Astrocyte (in vitro differentiated cells and primary cell): ENCODE measurements around the gene PRKD1. TPM values are rescaled to one million over a fixed set of nuclear protein-coding genes. Genes with fewer than 3 reads are reported as not detected.

ENCODE experiments used
- DNase-seq: peaks from one replicate; pipeline ENCODE4 v3.0.0-alpha.2; 2010; ENCODE audit warnings: low read depth
- FAIRE-seq: peaks from 2 replicates; lab custom pipeline; 2011; peaks lifted over from hg19 to GRCh38; lab: Jason Lieb, UNC
- H2AFZ ChIP-seq: 2 replicates; pipeline ENCODE4 v1.6.0; 2012; ENCODE audit warnings: low read depth, low read length, inconsistent platforms
- H3K27ac ChIP-seq: 2 replicates; pipeline ENCODE4 v1.5.1; 2011; ENCODE audit warnings: low read depth, low read length, inconsistent platforms
- H3K27me3 ChIP-seq: 2 replicates; pipeline ENCODE4 v1.6.0; 2011; ENCODE audit warnings: low read length, inconsistent platforms; ENCODE audit not compliant: insufficient read depth
- H3K36me3 ChIP-seq: 2 replicates; pipeline ENCODE4 v1.5.1; 2011; ENCODE audit warnings: low read length, inconsistent platforms; ENCODE audit not compliant: insufficient read depth
- H3K4me1 ChIP-seq: 2 replicates; pipeline ENCODE4 v1.5.1; 2011; ENCODE audit warnings: low read length, inconsistent platforms; ENCODE audit not compliant: insufficient read depth
- H3K4me2 ChIP-seq: 2 replicates; pipeline ENCODE4 v1.6.0; 2012; ENCODE audit warnings: low read length, inconsistent platforms
- H3K4me3 ChIP-seq: 2 replicates; pipeline ENCODE4 v1.5.1; 2011; ENCODE audit warnings: low read depth, mild to moderate bottlenecking, low read length, inconsistent platforms; ENCODE audit not compliant: insufficient read depth
- H3K79me2 ChIP-seq: 2 replicates; pipeline ENCODE4 v1.6.0; 2012; ENCODE audit warnings: mild to moderate bottlenecking, low read length, inconsistent platforms; ENCODE audit not compliant: insufficient read depth
- H3K9ac ChIP-seq: 2 replicates; pipeline ENCODE4 v1.6.0; 2012; ENCODE audit warnings: mild to moderate bottlenecking, low read length, inconsistent platforms
- H3K9me3 ChIP-seq: 2 replicates; pipeline ENCODE4 v1.5.1; 2012; ENCODE audit warnings: low read depth, mild to moderate bottlenecking, low read length, inconsistent platforms; ENCODE audit not compliant: insufficient read depth
- H4K20me1 ChIP-seq: 2 replicates; pipeline ENCODE4 v1.6.0; 2012; ENCODE audit warnings: low read length, inconsistent platforms; ENCODE audit not compliant: insufficient read depth
- H3K27ac Mint-ChIP-seq: one replicate; pipeline ENCODE4 v1.8.0; 2021; ENCODE audit warnings: mild to moderate bottlenecking, mixed read lengths; ENCODE audit not compliant: unreplicated experiment
- H3K27me3 Mint-ChIP-seq: one replicate; pipeline ENCODE4 v1.8.0; 2021; ENCODE audit warnings: low read depth, mixed read lengths; ENCODE audit not compliant: unreplicated experiment
- H3K36me3 Mint-ChIP-seq: one replicate; pipeline ENCODE4 v1.8.0; 2021; ENCODE audit warnings: low read depth, mixed read lengths; ENCODE audit not compliant: unreplicated experiment
- H3K4me1 Mint-ChIP-seq: one replicate; pipeline ENCODE4 v1.8.0; 2021; ENCODE audit warnings: low read depth, mixed read lengths; ENCODE audit not compliant: unreplicated experiment
- H3K4me3 Mint-ChIP-seq: one replicate; pipeline ENCODE4 v1.8.0; 2021; ENCODE audit warnings: mild to moderate bottlenecking, moderate library complexity, mixed read lengths; ENCODE audit not compliant: unreplicated experiment
- H3K9me3 Mint-ChIP-seq: one replicate; pipeline ENCODE4 v1.8.0; 2021; ENCODE audit warnings: mild to moderate bottlenecking, mixed read lengths; ENCODE audit not compliant: unreplicated experiment
- CTCF ChIP-seq: IDR thresholded peaks from 2 replicates; pipeline ENCODE4 v1.5.1; 2011; ENCODE audit warnings: low read depth, mild to moderate bottlenecking, inconsistent platforms, low read length, moderate library complexity; ENCODE audit not compliant: insufficient read depth
- EZH2 ChIP-seq: IDR thresholded peaks from 2 replicates; pipeline ENCODE4 v1.6.1; 2012; ENCODE audit warnings: mild to moderate bottlenecking, low read length, inconsistent platforms; ENCODE audit not compliant: insufficient read depth
- total RNA-seq: library from RNA; stranded (reverse); gene quantifications from 2 replicates; pipeline ENCODE4 v1.2.1, GENCODE V29; 2021

PRKD1 gene
- total RNA-seq, 1 donor from 2014 or later: 5.9 TPM

DNA sequence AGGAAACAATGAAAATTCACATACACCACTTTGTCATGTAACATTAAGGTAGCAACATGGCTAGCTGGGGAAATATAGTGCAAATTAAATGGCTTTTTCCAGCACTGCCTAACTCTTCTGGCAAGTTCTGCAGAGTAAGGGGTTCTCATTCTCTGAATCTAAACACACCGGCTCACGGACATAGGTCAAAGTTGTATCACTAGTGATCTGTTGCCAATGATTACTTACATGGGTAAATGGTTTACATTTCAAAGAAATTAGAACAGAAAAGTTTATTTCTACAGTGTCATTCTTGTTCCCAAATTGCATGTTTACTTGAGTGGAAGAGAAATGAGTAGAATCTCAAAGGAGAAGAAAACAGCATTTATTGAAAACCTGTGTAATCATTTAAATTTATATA lies 381.9 kb downstream of the PRKD1 start:
- Histone ChIP-seq H2AFZ (no peak overlapping the region), H4K20me1 (no peaks in the 10 kb centered on the region), H3K27me3 (no peaks in the 10 kb centered on the region), H3K9me3 (no peaks in the 10 kb centered on the region), H3K36me3 (no peaks in the 10 kb centered on the region), H3K9ac (no peak overlapping the region), H3K4me1 (no peaks in the 10 kb centered on the region), H3K4me2 (no peak overlapping the region), H3K79me2 (no peaks in the 10 kb centered on the region), H3K4me3 (no peak overlapping the region), H3K27ac (no peak overlapping the region)
- Mint-ChIP-seq H3K4me1 (no peaks in the 10 kb centered on the region), H3K9me3 (no peaks in the 10 kb centered on the region), H3K27me3 (peaks cover 3% of the 10 kb centered on the region), H3K27ac (no peak overlapping the region), H3K36me3 (no peaks in the 10 kb centered on the region), H3K4me3 (no peak overlapping the region)
- DNase-seq (no peak), FAIRE-seq (no peak)
- TF ChIP-seq CTCF: no peak
- TF ChIP-seq EZH2: no peak

- H3K4me1 ChIP-seq: no peaks in the 10 kb centered on the region
- no peaks in the 10 kb centered on the region for H4K20me1 ChIP-seq
- no peaks in the 10 kb centered on the region for H3K9me3 ChIP-seq
- no peak overlapping the region for H3K4me3 ChIP-seq
- Mint-ChIP-seq H3K36me3 (no peaks in the 10 kb centered on the region), H3K4me3 (no peak overlapping the region), H3K27ac (no peak overlapping the region), H3K9me3 (peaks cover 3% of the 10 kb centered on the region), H3K4me1 (no peaks in the 10 kb centered on the region), H3K27me3 (peaks cover 6% of the 10 kb centered on the region)
- H2AFZ ChIP-seq: no peak overlapping the region
- H3K9ac ChIP-seq: no peak overlapping the region
- H3K27ac ChIP-seq: no peak overlapping the region
- H3K4me2 ChIP-seq: no peak overlapping the region
- TF ChIP-seq EZH2 (no peak), CTCF (peak; percentile 40)
- no peaks in the 10 kb centered on the region for H3K36me3 ChIP-seq
- DNase-seq: peak; percentile 8
- H3K79me2 ChIP-seq: no peaks in the 10 kb centered on the region
- FAIRE-seq: no peak
- H3K27me3 ChIP-seq: no peaks in the 10 kb centered on the region
These were observed 390.6 kb downstream of the PRKD1 start for GRCh38 chr14:29536886-29537511.

GRCh38 chr14:29529418-29529817 lies 398.2 kb downstream of the PRKD1 start:
- DNase-seq: no peak
- Histone ChIP-seq H3K4me2 (no peak overlapping the region), H3K4me1 (no peaks in the 10 kb centered on the region), H2AFZ (no peak overlapping the region), H3K27ac (no peak overlapping the region), H3K4me3 (no peak overlapping the region), H3K79me2 (no peaks in the 10 kb centered on the region), H4K20me1 (no peaks in the 10 kb centered on the region), H3K27me3 (no peaks in the 10 kb centered on the region), H3K9ac (no peak overlapping the region), H3K9me3 (no peaks in the 10 kb centered on the region), H3K36me3 (no peaks in the 10 kb centered on the region)
- FAIRE-seq: no peak
- no peak overlapping the region for H3K27ac Mint-ChIP-seq
- peaks cover 3% of the 10 kb centered on the region for H3K9me3 Mint-ChIP-seq
- TF ChIP-seq CTCF: peak; percentile 17
- no peak for TF ChIP-seq EZH2
- no peak overlapping the region for H3K4me3 Mint-ChIP-seq
- H3K27me3 Mint-ChIP-seq: peaks cover 3% of the 10 kb centered on the region
- H3K36me3 Mint-ChIP-seq: no peaks in the 10 kb centered on the region
- H3K4me1 Mint-ChIP-seq: no peaks in the 10 kb centered on the region
